ENCODE data around the gene ZXDC.
A peak's percentile ranks its signal among the peaks of the same experiment; 100 is the strongest.

Gene ZXDC
- total RNA-seq = 10.2 to 55.9 (median 31.3) reads per million in 17 experiments

DNA sequence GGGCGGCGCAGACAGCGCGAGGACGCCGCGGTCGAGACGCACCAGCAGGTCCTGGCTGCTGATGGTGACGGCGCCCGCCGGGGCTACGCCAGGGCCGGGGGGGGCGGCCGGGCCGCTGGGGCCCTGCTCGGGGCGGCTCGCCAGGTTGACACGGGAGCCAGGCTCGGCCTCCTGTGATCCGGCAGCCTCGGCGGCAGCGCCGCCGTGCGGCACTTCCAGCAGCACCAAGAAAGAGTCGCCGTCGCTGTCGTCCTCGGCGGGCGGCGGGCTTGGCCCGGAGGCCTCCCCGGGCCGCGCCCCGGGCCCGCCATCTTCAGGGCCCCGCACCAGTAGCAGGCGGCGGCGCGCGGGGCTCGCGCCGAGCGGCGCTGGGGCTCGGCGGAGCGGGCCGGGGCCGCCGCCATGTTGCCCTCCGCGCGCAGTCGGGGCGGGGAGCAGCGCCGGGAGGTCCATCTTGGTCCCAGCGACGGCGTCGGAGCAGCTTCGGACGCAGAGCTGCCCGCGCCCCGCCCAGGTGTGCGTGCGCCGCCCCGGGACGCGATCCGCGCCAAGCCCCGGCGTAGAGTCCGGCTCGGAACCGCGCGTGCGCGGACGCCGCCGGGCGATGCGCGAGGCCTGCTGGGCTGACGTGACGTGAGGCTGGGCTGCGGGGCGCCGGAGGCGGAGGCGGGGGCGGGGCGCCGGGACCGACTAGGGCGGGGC lies at the start of gene ZXDC:
Gene ZXDC, minus strand, starts transcription at position 479 of the 702 bp plus-strand sequence. Its CDS starts 26 bp downstream, at position 453.
- peak; percentile 98 to 100 (median 99) for DNase-seq

DNA sequence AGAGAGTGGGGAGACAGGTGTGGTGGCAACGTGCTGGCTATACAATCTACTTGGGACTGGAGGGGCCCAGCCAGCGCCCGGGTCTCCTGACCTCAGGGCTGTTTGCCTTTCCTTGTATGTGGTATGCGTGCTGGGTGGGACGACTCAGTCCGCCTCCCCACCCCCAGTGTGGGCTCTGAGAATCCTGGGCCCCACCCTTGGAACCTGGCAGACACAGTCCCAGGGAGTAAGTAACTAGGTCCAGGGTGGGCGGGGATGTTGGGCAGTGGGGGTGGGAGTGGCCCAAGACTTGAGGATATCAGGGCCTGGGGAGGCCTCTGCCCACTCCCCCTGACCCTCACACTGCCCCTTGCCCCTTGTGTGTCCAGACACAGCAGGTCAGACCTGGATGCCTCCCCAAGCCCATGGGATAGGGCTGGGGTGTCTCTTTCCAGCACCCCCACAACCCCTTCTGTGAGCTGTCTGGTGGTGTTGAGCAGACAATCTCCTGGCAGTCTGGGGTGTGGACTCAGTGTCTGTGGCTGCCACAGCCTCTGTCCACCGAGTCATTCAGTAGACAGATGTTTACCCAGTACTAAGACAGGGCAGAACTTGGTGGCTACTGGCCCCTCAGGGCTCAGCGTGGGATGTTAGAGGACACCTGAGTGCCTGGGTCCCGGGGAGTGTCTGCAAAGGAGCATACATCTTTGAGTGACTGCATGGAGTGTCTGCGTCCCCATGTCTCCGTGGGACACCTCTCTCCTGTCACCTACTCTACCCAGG lies 49.6 kb upstream of the ZXDC start:
- no peak for DNase-seq

GRCh38 chr3:126524429-126524988 lies 48.8 kb upstream of the ZXDC start:
- peak; percentile 53 to 83 (median 66) for DNase-seq

DNA sequence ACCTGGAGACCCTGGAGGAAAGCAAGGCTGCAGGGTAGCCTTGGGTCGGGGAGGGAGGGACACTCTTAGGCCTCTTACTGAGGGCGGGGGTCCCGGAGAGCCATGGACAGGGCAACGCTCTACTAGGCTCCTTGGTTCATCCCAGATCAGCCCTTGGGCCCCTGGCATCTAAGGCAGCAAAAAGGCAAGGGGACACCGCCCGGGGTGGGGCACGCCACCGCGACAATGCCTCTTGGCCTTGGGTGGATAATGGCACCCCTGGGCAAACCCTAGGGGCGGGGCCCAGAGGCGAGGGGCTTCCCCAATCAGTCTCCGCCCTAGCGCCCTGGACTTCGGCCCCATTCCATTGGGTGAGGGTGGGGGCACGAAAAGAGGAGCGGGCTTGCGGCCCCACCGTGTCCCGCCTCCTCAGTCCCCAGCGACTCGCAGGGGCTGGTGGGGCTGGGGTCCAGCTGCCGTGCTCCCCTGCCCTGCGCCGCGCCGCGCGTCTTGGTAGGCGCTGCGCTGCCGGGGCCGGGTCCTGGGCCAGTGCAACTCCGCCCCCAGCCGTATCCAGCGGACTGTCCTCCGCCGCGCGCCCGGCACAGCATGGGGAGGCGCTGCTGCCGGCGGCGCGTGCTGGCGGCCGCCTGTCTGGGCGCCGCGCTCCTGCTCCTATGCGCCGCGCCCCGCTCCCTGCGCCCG lies 48.2 kb upstream of the ZXDC start, which contains the start of gene CHST13:
Gene CHST13, plus strand, starts transcription at position 411 of the 684 bp plus-strand sequence. Its CDS starts 178 bp downstream, at position 589.
- DNase-seq = peak; percentile 78 to 93 (median 84)

GRCh38 chr3:126522363-126522788 lies 46.7 kb upstream of the ZXDC start:
- DNase-seq = peak; percentile 52 to 79 (median 74)

GRCh38 chr3:126521122-126521891 lies 45.6 kb upstream of the ZXDC start:
- DNase-seq = no peak

GRCh38 chr3:126519506-126520455 lies 44.1 kb upstream of the ZXDC start:
- DNase-seq = no peak

- DNase-seq = no peak
These were observed 43.1 kb upstream of the ZXDC start for GRCh38 chr3:126518779-126519177.

GRCh38 chr3:126517986-126518778 lies 42.5 kb upstream of the ZXDC start:
- DNase-seq = no peak

DNA sequence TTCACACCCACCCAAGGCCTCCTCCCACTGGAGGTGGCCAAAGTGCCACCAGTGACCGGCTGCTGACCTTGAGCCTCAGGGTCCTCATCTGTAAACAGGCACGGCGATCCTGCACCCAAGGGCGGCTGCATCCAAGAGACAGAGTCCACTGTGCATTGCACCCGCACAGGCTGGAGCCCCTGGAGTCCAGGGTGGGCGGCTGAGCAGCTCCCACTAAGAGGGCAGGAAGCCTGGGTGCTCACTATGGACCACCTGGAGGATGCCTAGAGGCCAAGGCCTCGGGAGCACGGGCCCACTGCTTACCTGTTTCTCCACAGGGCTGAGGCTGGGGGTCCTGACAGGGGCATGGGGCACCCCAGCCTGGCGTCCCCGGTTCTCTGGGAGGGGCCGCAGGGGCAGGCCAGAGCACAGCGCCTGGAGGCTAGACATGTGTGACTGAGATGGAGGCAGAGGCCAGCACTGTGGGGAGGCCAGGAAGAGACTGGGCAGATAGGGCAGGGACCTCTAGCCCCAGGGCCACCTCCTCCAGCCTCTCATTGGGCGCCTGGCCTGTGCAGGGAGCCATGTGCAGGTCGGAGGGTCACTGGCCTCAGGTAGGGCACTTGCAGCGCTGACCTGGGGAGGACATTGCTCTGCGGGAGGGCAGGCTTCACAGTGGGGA lies 41.7 kb upstream of the ZXDC start, which contains the start of gene UROC1:
Gene UROC1, minus strand, starts transcription at position 483 of the 661 bp plus-strand sequence. Its CDS starts 54 bp downstream, at position 429.
- no peak for DNase-seq

DNA sequence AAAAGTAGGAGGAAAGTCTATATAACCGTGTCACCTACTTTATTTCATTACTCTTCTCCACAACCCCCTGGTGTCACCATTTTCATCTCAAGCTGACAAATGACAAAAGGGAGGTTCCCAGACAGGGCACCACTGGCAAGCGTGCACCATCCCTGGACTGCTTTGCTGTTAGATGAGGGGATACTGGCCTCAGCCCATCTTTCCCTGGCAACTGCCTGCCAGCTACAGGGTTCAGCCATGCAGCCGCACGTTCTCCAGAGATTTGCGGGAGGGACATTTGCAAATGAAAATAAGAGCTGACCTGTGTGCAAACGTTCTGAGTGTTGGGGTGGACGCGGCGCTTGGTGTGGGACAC lies 41.2 kb upstream of the ZXDC start:
- no peak for DNase-seq

- no peak for DNase-seq
These were observed 40.7 kb upstream of the ZXDC start for GRCh38 chr3:126516152-126516935.

- no peak for DNase-seq
These were observed 39.5 kb upstream of the ZXDC start for GRCh38 chr3:126515066-126515706.

GRCh38 chr3:126514161-126514560 lies 38.5 kb upstream of the ZXDC start:
- no peak for DNase-seq

DNA sequence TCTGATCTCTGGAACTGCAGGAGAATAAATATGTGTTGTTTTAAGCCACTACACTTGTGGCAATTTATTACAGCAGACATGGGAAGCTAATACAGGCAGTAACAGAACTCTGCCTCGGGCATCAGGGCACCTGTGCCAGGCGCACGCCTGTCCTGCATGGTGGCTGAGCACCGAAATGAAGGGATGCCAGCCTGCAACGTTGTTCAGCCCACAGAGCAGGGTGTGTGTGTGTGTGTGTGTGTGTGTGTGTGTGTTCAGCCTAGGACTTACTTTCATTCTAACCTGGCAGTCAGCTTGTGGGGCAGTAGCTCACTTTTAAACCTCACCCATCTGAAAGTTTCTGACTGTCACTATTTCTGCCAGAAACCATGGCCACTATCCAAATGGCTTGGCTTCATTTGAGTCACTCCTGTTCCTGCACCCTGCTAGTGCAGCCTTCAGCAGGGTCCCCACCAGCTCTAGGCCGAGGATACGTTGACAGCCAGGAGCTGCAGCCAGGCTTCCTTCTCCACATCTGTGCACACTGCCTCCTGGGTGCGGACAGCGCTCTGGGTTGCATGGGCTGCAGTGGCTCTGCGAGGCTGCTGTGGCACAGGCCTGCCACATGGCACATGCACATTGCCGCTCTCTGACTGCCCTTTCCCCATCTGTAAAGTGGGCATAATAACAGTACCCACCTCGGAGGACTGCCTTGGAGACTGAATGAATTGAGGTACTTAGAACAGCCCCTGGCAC lies 37.4 kb upstream of the ZXDC start:
- no peak for DNase-seq

DNA sequence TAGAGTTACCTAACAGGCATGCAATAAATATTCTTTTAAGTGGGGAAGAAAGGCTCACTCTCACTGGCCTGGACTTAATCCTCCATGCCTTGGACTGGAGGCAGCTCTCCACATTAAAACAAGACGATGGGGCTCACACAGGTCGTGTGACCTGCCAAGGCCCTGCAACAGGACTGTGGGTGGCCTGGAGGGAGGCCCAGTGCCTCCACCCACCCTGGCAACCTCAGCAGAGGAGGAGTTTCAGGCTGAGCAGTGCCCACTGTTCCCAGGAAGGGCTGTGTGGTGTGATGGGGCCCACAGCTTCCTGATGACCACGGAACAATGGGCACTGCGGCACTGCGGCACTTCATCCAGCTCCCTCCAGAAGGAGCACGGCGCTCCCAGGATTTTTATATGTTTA lies 36.3 kb upstream of the ZXDC start:
- no peak for DNase-seq

- no peak for DNase-seq
These were observed 35.6 kb upstream of the ZXDC start for GRCh38 chr3:126511291-126511690.
